ENCODE measurements around the gene HOXA2. TPM values are rescaled to one million over a fixed set of nuclear protein-coding genes. Genes with fewer than 3 reads are reported as not detected.

The HOXA2 gene
- total and polyA plus RNA-seq, 2 of the 13 experiments (the other 11 are each of a cell fraction or from before 2014, with no cell fraction given): 0.22 to 0.29 TPM

DNA sequence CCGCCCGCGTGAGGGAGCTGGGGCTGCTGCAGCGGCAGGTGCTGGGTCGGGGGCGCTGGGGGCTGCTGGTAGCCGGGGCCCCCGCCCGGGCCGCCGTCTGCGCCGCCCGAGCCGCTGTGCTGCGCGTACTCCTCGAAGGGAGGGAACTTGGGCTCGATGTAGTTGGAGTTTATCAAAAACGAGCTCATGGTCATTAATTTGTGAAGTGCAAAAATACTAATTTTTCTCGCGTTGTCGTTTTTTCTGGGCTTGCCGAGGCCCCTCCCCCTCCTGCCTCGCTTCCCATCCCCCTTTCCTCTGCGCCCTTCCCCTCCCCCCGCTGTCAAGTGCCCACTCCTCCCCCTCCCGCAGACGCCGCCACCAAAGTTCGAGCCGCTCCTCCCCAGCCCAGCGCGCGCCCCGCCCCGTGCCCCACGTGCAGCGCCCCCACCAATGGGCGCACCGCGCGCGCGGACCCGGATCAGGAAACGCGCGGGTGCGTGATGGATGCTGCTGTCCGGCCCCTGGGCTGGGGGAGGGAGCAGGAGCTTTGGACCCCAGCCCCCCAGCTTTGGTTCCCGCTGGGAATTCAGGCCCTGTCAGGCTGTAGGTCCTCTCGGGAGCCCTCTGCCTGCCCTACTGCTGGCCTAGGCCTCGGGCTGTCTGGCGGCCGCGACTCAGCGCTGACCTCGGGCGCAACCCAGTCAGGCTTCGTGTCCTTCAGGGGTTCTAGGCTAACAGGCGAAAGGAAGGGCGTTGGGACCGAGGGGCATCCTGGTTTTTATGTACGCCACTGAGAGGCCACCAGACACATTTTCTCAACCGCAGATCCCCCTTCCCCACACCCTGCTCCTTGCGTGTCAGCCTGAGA, 28.3 kb upstream of the HOXA2 start, which contains the start of gene HOXA4 (continued):
- TF ChIP-seq HBP1 (CRISPR knock-in tag; IDR thresholded peaks at IDR 0.05; ENCODE audit: low read depth) (peak; percentile 80; the same call in 1 of the 2 replicates), FOXJ3 (CRISPR knock-in tag; IDR thresholded peaks at IDR 0.05; ENCODE audit: borderline replicate concordance) (no peak), ZNF101 (CRISPR knock-in tag; IDR thresholded peaks at IDR 0.05; ENCODE audit: borderline replicate concordance, low read depth) (no peak), ZNF354B (CRISPR knock-in tag; IDR thresholded peaks at IDR 0.05) (no peak), ISL2 (CRISPR knock-in tag; IDR thresholded peaks at IDR 0.05) (no peak), KMT2A (CRISPR knock-in tag; IDR thresholded peaks at IDR 0.05) (peak; percentile 84), ARNTL (CRISPR knock-in tag; IDR thresholded peaks at IDR 0.05) (peak; percentile 13; the same call in 1 of the 2 replicates), ZNF558 (CRISPR knock-in tag; IDR thresholded peaks at IDR 0.05; ENCODE audit: borderline replicate concordance) (no peak; the same call in 1 of the 2 replicates), SUZ12 (IDR thresholded peaks at IDR 0.05; ENCODE audit: low read depth, low read length) (no peak), ZNF570 (CRISPR knock-in tag; IDR thresholded peaks at IDR 0.05; ENCODE audit: borderline replicate concordance) (no peak), NFKB2 (CRISPR knock-in tag; IDR thresholded peaks at IDR 0.05; ENCODE audit: borderline replicate concordance) (peak; percentile 71; the same call in 1 of the 2 replicates), ZNF569 (CRISPR knock-in tag; IDR thresholded peaks at IDR 0.05; ENCODE audit: borderline replicate concordance) (no peak), MBD4 (IDR thresholded peaks at IDR 0.05; ENCODE audit: borderline replicate concordance, low read length) (no peak), ZNF383 (CRISPR knock-in tag; IDR thresholded peaks at IDR 0.05; ENCODE audit: borderline replicate concordance) (no peak), KDM2A (CRISPR knock-in tag; IDR thresholded peaks at IDR 0.05; ENCODE audit: borderline replicate concordance, low read depth) (peak; percentile 82), KDM5A (IDR thresholded peaks at IDR 0.05; ENCODE audit: borderline replicate concordance, low read length) (peak; percentile 54; the same call in 1 of the 2 replicates), ARNT2 (CRISPR knock-in tag; IDR thresholded peaks at IDR 0.05; ENCODE audit: low read depth) (peak; percentile 70), TEAD3 (CRISPR knock-in tag; optimal IDR thresholded peaks at IDR 0.05; ENCODE audit: borderline replicate concordance) (peak; percentile 70), MTA1 (CRISPR knock-in tag; IDR thresholded peaks at IDR 0.05; ENCODE audit: borderline replicate concordance) (no peak; the same call in 1 of the 2 replicates), RARA (CRISPR knock-in tag; IDR thresholded peaks at IDR 0.05) (peak; percentile 65), ZNF891 (CRISPR knock-in tag; IDR thresholded peaks at IDR 0.05) (no peak), ZMAT5 (CRISPR knock-in tag; IDR thresholded peaks at IDR 0.05; ENCODE audit: borderline replicate concordance, low read depth) (no peak), ZBTB33 (CRISPR knock-in tag; IDR thresholded peaks at IDR 0.05) (peak; percentile 49), CCDC6 (CRISPR knock-in tag; IDR thresholded peaks at IDR 0.05) (peak; percentile 31; the same call in 1 of the 2 replicates)
- TF ChIP-seq, protein P1, sequence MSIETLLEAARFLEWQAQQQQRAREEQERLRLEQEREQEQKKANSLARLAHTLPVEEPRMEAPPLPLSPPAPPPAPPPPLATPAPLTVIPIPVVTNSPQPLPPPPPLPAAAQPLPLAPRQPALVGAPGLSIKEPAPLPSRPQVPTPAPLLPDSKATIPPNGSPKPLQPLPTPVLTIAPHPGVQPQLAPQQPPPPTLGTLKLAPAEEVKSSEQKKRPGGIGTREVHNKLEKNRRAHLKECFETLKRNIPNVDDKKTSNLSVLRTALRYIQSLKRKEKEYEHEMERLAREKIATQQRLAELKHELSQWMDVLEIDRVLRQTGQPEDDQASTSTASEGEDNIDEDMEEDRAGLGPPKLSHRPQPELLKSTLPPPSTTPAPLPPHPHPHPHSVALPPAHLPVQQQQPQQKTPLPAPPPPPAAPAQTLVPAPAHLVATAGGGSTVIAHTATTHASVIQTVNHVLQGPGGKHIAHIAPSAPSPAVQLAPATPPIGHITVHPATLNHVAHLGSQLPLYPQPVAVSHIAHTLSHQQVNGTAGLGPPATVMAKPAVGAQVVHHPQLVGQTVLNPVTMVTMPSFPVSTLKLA (IDR thresholded peaks at IDR 0.05): peak; percentile 66

All from HepG2 (cell line).